NCI-H2171 treated with DMSO at 0.1 percent for 48 hours (cell line): ENCODE results near the gene ZNF462.

Source experiments
- DNase-seq: peaks from one replicate; lab custom pipeline; 2025; lab: John Stamatoyannopoulos, UW

The ZNF462 gene

DNA sequence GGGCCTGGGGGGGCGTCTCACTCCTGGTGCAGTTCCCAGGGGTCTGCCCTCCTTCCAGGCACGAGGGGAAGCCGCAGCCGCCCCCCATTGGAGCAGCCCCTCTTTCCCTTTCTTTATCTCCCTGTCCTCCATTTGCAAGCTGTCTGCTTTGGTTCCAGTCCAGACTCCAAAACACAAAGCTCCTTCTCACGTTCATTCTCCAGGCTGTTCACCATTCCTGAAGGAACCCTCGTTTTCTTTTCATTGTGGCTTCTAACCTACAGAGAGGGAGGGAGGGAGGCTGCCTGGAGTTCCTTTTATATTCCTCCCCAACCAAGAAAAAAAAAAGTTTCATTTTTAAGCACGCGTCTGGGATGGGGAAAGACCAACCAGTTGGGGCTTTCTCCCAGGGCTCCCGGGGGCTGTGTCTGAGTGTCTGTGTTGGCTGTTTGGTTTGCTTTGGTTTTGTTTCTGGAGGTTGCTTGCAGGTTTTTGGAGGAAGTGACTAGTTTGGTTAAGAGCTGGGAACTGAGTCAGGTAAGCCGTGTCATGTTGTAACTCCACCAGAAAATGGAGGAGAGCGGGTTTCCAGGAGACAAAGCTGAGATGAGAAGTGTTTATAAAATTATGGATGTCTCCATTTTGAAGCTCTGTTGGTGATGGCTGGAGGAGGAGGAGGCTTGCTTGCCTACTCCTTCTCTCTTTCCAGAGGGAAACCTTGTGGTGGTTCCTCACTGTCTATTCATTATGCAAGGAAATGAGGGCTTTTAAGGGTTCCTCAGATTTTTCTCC lies 1.6 kb downstream of the ZNF462 start:
- peak; percentile 65 for DNase-seq

DNA sequence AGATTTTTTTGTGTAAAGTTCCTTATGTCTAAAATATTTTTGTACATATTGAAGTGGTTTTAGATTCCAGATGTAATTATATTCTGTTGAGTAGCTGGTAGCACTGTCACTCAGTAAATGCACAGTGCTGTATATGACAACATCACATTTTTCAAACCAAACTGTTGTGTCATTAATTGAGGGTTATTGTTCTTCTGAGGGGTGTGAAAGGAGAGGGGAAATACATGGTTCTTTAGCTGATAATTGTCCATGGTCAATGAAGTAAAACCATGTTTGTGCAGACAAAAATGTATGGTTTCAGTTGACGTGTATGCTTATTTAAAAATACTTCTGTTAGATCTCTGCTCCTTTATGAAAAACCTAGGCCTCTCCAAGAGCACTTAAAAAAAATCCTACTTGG lies 3.3 kb downstream of the ZNF462 start:
- no peak for DNase-seq

DNA sequence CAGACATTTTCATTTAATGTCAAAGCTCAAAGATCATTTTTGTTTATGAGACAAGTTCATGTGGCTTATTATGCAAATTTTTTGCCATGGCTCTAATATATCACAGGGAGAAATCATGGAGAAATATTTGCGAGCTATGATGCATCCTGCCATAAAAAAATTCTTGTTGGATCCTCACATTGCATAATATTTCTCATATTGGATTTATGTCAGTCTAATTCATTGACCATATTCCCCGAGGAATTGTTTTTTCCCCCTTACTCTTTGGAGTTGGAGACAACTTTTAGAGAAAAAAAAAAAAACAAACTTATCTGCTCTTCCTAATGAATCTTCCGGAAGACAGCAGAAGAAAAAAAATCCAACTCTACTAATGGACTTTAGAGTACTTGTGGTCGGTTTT lies 4.3 kb downstream of the ZNF462 start:
- no peak for DNase-seq

DNA sequence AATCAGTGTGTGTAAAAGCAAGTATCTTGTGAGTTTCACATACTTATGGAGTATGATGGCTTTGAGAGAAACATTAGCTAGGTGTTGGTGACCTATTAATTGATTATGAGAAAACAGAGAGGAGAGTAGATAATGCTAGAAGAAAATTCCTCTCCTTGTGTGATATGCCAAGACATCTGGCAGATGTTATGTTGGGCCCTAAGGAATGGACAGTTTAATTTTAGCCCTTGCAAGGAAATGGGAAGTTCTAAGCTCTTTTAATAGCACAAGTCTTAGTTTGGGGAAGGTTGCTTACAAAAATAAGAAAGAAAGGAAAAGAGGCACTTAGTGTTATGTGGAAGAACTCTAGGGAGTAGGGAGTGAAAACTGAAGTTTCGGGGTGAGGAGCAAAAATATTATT lies 5.1 kb downstream of the ZNF462 start:
- no peak for DNase-seq

DNA sequence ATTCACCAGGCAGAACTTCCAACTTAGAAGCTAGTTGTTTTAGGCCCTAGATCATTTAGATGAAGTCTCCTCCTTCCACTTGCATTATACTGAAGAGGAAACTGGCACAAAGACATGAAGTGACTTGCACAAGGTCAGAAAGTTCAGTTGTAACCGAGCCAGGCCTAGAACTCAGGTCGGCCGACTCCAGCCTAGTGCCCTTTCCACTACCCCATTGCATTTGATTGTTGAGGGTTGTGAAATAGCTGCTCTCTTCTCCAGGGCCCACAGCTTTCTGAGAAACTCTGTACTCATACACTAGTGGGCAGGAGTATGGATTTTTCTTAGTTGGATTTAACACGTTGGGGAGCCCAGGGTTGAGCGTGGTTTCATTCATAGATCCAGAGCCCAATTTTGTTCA lies 5.6 kb downstream of the ZNF462 start:
- no peak for DNase-seq

DNA sequence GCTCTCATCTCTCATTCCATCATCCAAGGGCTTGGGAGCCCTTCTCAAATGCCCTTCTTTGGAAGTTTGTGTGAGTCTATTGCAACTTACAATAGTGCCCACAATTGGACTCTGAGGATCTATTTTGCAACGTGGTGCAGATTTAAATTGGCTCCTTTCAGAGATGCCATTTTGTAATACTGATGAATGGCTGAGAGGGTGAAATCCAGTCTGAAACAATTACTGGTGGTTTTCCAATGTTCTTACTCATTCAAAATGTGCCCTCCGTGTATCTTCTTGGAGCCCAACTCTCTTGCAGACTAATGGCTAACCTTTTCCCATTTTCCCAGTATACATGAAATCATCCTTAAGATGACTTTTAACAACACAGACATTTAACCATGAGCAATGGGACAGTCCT lies 6.1 kb downstream of the ZNF462 start:
- DNase-seq, result no peak

DNA sequence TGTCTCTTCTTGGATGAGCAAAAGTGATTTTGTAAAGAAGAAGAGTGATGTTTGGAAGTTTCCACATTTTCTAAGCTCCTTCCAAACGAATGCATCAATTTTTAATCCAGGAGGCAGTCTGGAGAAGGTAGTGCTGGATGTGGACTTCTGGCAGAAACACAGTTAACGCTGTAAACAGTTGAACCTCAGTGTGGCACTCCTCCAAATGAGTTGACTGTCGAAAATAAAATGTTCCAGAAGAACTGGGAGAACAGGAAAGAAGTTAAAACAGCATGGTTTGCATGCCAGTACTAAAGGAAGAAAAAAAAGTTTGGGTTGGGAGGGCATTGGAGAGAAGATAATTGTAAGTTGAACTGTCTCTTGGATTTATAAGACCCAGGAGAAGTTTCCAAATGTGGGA lies 6.5 kb downstream of the ZNF462 start:
- DNase-seq, result no peak

DNA sequence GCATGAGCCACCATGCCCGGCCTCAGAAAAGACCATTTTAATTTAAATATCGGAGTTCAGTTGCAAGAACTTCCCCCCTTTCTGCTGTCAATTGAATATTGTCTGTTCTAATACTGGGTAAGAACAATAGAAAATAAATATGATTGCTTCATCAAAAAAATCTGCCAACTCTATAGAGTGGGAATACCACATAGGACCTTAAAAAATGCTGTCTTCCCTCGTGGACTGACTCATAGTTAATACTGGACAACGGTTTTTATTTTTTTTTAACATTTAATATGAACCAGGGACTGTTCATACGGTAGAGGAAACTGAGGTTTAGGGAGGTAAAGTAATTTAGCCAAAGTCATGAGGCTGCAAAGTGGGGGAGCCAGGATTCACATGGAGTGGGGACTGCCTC lies 9.7 kb downstream of the ZNF462 start:
- no peak for DNase-seq

DNA sequence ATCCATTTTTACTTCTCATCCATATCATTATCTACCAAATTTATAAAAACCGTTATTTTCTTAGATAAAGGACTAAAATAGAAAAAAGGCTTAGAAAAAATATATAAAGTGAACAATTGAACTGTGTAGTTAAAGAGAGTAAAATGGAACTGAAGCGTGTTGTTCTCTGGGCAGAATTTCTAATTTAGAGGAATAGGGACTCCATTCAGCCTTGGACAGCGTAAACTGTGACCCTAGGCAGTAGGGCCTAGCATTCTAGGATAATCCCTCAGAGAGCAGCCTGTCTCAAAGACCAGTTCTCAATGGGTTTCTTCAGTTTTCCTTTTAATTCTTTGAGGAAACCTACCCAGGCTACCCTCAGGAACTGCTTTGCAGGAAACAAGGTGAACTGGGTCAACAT lies 11.1 kb downstream of the ZNF462 start:
- DNase-seq, result no peak

DNA sequence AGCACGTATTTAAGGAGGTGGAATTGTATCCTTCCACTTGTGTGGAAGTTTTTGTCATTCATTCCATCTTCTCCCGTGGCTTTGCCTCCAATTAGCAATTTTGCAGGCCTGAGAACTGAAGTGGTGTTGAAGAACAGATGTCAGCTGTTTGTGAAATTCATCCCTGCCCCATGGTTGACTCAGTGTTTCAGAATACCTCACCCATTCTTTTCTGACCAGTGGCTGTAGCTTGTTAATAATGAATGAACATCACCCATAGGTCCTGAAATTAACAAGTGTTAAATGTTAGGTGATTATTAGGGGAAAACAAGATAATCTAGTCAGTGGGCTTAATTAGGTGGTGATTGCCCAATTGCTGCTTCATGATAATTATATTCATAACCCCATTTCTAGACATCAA lies 11.7 kb downstream of the ZNF462 start:
- no peak for DNase-seq

DNA sequence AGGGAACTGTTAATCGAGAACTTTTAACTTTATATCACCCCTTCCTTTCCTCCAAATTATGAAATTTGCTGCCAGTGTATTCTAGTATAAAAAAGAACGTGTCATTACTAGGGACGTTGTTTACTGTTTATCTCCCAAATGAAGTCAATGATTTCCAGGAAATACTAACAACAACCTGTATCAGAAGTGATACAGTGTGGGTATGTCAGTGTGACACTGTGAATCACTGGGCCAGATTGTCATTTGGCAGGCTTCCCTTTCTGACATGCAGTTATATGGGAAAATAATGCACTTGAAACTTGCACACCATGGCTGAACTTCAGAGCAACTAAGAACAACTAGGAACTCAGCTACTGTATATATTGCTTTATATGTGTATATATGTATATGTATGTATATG lies 12.6 kb downstream of the ZNF462 start:
- no peak for DNase-seq

DNA sequence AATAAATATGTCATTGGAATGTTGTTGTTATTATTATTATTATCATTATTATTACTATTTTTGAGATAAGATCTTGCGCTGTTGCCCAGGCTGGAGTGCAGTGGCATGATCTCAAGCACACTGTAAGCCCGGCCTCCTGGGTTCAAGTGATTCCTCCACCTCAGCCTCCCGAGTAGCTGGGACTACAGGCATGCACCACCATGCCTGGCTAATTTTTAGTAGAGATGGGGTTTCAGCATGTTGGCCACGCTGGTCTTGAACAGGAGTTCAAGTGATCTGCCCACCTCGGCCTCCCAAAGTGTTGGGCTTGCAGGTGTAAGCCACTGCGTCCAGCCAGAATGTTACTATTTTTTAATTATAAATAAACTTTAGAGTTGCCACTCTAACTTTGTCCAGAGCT lies 14.4 kb downstream of the ZNF462 start:
- no peak for DNase-seq

DNA sequence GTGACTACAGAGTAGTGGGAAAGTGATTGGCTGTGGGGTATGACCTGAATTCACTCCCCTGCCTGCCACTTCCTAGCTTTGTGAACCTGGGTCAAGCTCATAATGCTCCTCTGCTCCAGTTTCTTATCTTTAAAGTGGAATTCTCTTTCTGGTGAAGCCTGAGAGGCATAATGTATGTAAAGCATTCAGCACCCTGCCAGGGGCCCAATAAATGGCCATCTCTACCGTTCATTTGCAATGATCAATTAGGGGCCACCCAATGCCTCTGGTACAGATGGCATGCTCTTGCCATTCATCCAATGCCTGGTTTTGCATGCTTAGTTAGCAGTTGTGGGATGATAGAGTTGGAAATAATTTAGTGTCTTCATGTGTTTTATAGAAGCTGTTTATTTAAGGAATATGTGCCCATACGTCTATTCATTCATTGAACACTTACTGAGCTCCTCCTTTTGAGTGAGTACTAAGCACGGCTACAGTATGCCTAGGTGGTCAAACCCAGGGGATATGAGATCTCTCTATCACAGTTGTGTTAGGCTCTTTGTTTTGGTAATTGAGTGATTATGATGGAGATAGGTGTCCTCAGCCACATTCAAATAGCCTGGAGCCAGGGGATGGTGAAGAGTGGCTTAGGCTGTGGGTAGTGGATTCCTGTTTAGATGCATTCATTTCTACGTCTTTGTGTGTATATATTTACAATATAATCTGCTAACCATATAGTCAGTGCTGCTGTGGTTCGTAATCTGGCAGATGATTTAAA lies 15.3 kb downstream of the ZNF462 start:
- DNase-seq, result no peak

DNA sequence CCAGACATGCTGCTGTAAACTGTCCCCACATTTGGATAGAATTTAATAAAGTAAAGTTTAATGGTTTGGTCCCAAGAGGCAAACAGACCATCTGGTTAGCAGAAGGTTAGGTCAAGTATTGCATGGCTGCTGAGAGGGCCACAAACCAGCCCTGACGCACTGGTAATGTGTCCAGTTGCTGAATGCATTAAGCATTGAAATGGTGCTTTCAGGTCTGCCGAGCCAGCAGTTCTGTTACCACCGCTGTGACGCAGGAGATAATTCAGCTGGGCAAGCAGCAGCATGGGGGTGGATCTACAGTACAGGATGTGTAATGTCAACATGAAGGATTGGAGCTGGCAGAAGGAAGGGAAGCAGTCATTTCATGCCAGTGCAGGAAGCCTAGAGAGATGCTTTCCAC lies 16.0 kb downstream of the ZNF462 start:
- no peak for DNase-seq

DNA sequence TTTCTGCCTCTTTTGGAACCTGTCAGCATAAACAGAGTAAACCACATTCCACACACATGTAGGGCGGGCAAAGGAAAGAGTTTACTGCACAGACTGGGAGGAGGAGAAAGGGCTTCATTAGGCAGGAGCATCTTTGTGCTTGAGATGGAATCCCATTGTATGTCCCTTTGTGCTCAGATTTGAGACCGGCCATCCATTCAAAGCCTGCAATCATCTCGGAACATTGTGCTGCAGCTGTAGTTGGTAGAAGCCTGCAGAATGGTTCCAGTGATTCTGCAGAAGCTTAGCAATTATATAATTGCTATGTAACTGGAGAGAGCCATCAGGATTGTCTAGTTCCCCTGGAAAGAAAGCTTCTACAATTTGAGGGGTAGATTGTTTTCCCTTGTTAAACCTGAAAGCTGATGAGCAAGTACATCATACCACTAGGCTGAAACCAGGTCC lies 16.5 kb downstream of the ZNF462 start:
- DNase-seq, result no peak

DNA sequence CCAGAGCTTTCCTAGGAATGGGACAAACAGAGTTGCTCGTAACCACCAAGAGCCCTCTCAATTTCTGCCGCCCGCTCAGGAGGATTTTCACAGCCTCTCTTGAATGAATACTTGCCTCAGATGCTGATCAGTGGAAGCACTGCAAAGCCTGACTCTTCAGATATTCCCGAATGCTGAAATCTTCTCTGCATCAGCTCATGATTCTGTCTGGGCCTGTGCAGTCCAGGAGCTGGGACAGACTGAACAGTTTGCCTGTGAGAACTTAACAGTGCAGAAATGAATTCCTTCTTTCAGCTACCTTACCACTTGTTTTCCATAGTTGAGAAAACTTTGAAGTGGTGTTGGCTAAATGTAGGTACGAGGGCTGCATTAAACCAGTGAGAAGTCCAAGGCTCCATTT lies 17.1 kb downstream of the ZNF462 start:
- no peak for DNase-seq

DNA sequence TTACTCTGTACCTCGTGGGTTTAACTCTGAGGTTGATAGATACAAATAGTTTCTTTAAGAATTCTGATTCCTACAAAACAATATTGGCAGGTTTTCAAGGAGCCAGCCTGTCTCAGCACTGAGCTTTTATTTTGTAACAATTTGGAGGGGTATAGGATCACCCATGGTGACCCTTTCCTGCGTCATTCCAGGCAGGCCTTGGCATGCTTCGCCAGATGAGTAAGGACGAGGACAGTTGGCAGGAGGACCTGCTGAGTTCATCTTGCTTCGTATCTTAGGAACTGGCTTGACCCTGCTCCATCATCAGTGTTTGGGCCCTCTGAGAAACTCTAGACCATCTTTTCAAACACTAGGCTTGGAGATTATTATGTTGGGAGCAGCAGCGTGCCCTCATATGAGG lies 17.9 kb downstream of the ZNF462 start:
- DNase-seq, result no peak

DNA sequence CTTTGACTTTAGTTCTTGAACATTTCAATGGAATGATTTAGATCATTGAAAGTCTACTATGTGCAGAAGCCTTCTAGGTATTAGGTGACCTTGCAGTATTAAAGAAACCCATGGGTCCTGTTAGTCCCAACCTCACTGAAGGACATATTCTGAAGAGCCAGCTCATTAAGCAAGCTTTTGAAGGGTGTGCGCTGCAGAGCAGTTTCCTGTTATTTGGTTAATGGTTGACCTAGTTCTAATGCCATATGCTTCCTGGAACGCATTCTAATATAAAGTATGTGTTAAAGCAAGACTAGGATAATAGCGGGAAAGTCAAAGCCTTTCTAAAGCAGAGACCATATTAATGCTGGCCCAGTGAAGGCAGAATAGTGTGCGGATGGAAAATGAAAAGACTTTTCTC lies 20.1 kb downstream of the ZNF462 start:
- no peak for DNase-seq

DNA sequence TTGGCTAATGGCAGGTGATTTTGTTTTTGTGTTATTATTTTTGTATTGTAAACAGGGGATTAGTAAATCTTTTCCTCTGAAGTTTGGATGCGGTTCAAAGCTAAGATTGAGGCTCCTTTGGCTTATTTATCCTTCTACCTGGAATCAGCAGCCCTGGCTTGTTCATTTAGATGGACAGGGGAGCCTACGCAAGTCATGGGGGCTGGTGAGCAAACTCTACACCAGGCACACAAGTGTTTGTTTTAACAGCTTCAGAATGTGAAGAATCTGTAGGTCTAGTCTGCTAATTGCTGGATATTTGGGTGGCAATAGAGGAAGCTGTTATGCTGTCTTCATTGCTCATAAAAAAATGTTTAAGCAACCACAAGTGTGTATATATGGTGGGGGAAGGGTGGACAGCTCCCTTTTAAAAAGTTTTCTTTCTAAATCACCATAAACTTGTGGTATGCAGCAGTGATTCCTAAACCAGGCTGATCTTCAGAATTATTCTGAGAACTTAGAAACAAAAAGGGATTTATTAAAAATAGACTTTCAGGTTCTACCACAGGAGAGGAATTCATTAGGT lies 20.7 kb downstream of the ZNF462 start:
- no peak for DNase-seq

DNA sequence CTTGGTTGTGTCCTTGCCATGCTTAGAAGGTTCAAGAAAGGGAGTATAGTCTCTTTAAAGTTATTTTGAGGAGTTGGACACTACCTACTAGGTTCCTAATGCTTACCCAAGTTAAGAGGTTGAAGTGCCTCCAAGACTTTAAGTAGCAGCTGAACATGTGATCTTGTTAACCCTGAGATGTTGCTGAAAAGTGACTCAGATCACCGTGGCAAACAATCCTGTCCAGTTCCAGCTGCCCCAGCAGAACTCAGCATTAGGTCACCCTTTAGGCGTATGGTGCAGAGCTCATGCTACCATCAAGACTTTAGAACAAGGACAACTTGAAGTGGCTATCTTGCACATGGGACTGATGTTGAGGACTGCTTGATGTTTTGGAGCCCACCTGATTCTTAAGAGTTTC lies 22.5 kb downstream of the ZNF462 start:
- DNase-seq, result no peak

DNA sequence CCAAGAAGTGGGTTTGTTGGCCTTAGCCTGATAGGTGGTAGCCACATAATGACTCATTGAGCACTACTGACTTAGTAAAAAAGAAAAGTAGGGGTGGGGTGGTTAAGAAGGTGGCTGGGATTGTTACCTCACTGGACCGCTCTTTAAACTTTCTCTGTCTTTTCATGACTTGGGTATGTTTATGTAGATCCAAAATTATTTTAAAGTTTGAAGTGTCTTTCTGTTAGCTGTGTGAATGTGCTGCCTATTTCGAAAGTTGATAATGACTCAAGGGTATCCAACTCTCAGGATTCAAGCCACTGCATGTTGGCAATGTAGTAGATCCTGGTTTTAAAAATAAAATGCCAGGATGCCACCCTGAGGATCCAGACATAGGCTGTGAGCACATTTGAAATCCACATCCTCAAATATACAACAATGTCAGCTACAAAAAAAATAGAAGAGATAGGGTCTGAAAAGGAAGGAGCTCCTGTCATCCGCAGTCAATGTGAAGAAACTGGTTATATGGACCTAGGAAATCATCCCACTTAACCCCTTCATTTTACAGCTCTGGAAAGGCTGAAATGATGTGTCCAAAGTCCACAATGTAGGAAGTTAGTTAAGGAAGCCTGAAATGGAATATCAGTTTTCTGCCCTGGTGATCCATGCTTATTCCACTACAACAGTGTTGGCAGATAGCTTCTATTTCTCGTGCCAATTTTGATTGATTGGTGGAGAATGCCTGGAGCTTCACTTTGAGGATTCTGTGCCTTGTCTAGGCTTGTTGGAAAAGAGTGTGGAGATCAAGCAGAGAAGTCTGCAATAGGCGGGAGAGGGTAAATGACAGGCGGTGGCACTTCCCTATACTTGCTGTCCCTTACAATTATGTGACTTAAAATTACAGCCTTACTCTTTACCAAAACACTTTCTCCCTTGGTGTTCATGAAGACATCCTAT lies 23.4 kb downstream of the ZNF462 start:
- DNase-seq, result no peak

DNA sequence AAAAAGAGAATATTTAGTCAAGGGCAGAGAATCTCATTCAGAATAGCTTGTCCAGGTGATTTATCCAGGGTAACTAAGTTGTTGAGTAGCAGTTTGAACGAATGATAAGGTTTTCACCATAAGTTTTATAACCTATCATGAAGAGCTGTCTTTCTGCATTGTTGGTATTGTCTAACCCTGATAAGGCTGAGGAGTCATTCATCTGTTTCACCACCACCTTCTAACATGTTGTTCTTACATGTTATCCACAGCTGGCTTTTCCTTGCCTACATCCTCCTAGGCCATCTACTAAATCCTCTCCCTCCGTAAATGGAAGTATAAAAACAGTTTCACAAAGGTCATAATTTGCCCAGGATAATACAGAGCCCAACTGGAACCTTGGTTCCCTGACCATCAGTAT lies 24.1 kb downstream of the ZNF462 start:
- no peak for DNase-seq
